PC-9 (cell line): ENCODE data around the gene ACKR2. TPM values are rescaled to one million over a fixed set of nuclear protein-coding genes. Genes with fewer than 3 reads are reported as not detected.

Source experiments
- BruUV-seq: library from RNA; stranded (reverse); fragments of 400-500 nt; replicated peaks from 2 replicates; lab custom pipeline; 2021; lab: Mats Ljungman, UMichigan
- CTCF ChIA-PET: fragments of 300-600 bp; sonication (Branson Sonifier 250); formaldehyde crosslinking; loops from one replicate; lab custom pipeline; 2022; ENCODE audit warnings: antibody characterized with exemption; lab: Charles Lee
- POLR2A ChIA-PET: fragments of 300-600 bp; sonication (Branson Sonifier 250); formaldehyde crosslinking; loops from one replicate; lab custom pipeline; 2022; ENCODE audit warnings: antibody characterized with exemption; ENCODE audit not compliant: unreplicated experiment; lab: Charles Lee
- DNase-seq, 2 experiments: peaks; one replicate each; pipeline versions ENCODE4 v3.0.0 to v3.0.0-alpha.2; 2015 to 2022; ENCODE audit warnings: mixed read lengths in 1 of 2
- H2AFZ ChIP-seq: fragments of 200-600 bp; sonication (generic); 2 replicates; pipeline ENCODE4 v1.8.1; 2017; ENCODE audit warnings: antibody characterized with exemption
- H3F3A ChIP-seq: fragments of 200-600 bp; sonication (generic); 2 replicates; pipeline ENCODE4 v1.8.1; 2017; ENCODE audit warnings: antibody characterized with exemption, mild to moderate bottlenecking, low read depth; ENCODE audit not compliant: insufficient read depth
- H3K27ac ChIP-seq: fragments of 200-600 bp; sonication (generic); 2 replicates; pipeline ENCODE4 v1.6.1; 2016; ENCODE audit warnings: mixed run types
- H3K27me3 ChIP-seq: fragments of 200-600 bp; sonication (generic); 2 replicates; pipeline ENCODE4 v1.6.1; 2016; ENCODE audit warnings: low read depth, mixed run types; ENCODE audit not compliant: insufficient read depth
- H3K36me3 ChIP-seq: fragments of 200-600 bp; sonication (generic); 2 replicates; pipeline ENCODE4 v1.6.1; 2016; ENCODE audit warnings: low read depth, mixed run types
- H3K4me1 ChIP-seq: fragments of 200-600 bp; sonication (generic); replicated peaks from 2 replicates; pipeline ENCODE4 v1.6.1; 2016; ENCODE audit warnings: mixed run types; ENCODE audit not compliant: insufficient read depth
- H3K4me2 ChIP-seq: fragments of 200-600 bp; sonication (generic); 2 replicates; pipeline ENCODE4 v1.6.1; 2017; ENCODE audit warnings: mixed run types
- H3K4me3 ChIP-seq: fragments of 200-600 bp; sonication (generic); 2 replicates; pipeline ENCODE4 v1.6.1; 2016; ENCODE audit warnings: mixed run types
- H3K79me2 ChIP-seq: fragments of 200-600 bp; sonication (generic); 2 replicates; pipeline ENCODE4 v1.6.1; 2017; ENCODE audit warnings: low read depth, mixed run types
- H3K9me2 ChIP-seq: fragments of 200-600 bp; sonication (generic); 2 replicates; pipeline ENCODE4 v1.8.1; 2017; ENCODE audit warnings: mild to moderate bottlenecking; ENCODE audit not compliant: insufficient read depth
- H3K9me3 ChIP-seq: fragments of 200-600 bp; sonication (generic); 2 replicates; pipeline ENCODE4 v1.8.1; 2016; ENCODE audit warnings: low read depth; ENCODE audit not compliant: insufficient read depth
- H4K20me1 ChIP-seq: fragments of 200-600 bp; sonication (generic); 2 replicates; pipeline ENCODE4 v1.8.1; 2017; ENCODE audit not compliant: insufficient read depth
- CTCF ChIP-seq: fragments of 200-600 bp; sonication (generic); conservative IDR thresholded peaks from 2 replicates; pipeline ENCODE4 v1.6.1; 2017; ENCODE audit warnings: mixed run types, antibody characterized with exemption, mild to moderate bottlenecking, moderate library complexity
- EZH2 ChIP-seq: fragments of 200-600 bp; sonication (generic); IDR thresholded peaks from 2 replicates; pipeline ENCODE4 v1.8.0; 2017; ENCODE audit warnings: antibody characterized with exemption, low read depth
- intact Hi-C: fragments of 100-400 bp; cut with micrococcal nuclease; formaldehyde crosslinking; loops from one replicate; pipeline ENCODE4 v1.10.0; 2022; ENCODE audit not compliant: unreplicated experiment
- total RNA-seq: library from RNA; stranded (reverse); gene quantifications from 2 replicates; pipeline ENCODE4 v1.2.3, GENCODE V29; 2021

The ACKR2 gene
- total RNA-seq, 1 experiment from 2014 or later, result 2.9 TPM

GRCh38 chr3:42846685-42847522 lies 37.7 kb downstream of the ACKR2 start:
- CTCF ChIA-PET, result no interaction called here
- Histone ChIP-seq H4K20me1 (no peaks in the 10 kb centered on the region), H3F3A (no peaks in the 10 kb centered on the region), H2AFZ (no peak overlapping the region), H3K4me1 (no peaks in the 10 kb centered on the region), H3K27ac (no peak overlapping the region), H3K27me3 (no peaks in the 10 kb centered on the region), H3K79me2 (no peaks in the 10 kb centered on the region), H3K4me2 (no peak overlapping the region), H3K9me3 (no peaks in the 10 kb centered on the region), H3K36me3 (no peaks in the 10 kb centered on the region), H3K4me3 (no peak overlapping the region), H3K9me2 (no peaks in the 10 kb centered on the region)
- intact Hi-C loops, result no loop called here
- POLR2A ChIA-PET, result no interaction called here
- no TSS peak for BruUV-seq
- DNase-seq, result no peak
- TF ChIP-seq EZH2 (no peak), CTCF (no peak)

GRCh38 chr3:42847731-42848130 lies 38.5 kb downstream of the ACKR2 start:
- Histone ChIP-seq H3K36me3 (no peaks in the 10 kb centered on the region), H3K27me3 (no peaks in the 10 kb centered on the region), H3K27ac (no peak overlapping the region), H3K79me2 (no peaks in the 10 kb centered on the region), H2AFZ (no peak overlapping the region), H3K9me3 (no peaks in the 10 kb centered on the region), H3F3A (no peaks in the 10 kb centered on the region), H3K4me1 (no peaks in the 10 kb centered on the region), H3K4me2 (no peak overlapping the region), H4K20me1 (no peaks in the 10 kb centered on the region), H3K4me3 (no peak overlapping the region), H3K9me2 (no peaks in the 10 kb centered on the region)
- no peak for DNase-seq
- intact Hi-C loops, result no loop called here
- POLR2A ChIA-PET, result no interaction called here
- no peak for TF ChIP-seq CTCF
- TF ChIP-seq EZH2, result no peak
- CTCF ChIA-PET, result no interaction called here
- BruUV-seq, result no TSS peak

GRCh38 chr3:42849017-42849416 lies 39.8 kb downstream of the ACKR2 start:
- Histone ChIP-seq H3K4me3 (no peak overlapping the region), H3K9me3 (no peaks in the 10 kb centered on the region), H3K36me3 (no peaks in the 10 kb centered on the region), H3K27me3 (no peaks in the 10 kb centered on the region), H4K20me1 (no peaks in the 10 kb centered on the region), H3K4me1 (no peaks in the 10 kb centered on the region), H3K79me2 (no peaks in the 10 kb centered on the region), H2AFZ (no peak overlapping the region), H3F3A (no peaks in the 10 kb centered on the region), H3K9me2 (no peaks in the 10 kb centered on the region), H3K27ac (no peak overlapping the region), H3K4me2 (no peak overlapping the region)
- no peak for DNase-seq
- intact Hi-C loops, result no loop called here
- no TSS peak for BruUV-seq
- TF ChIP-seq CTCF (no peak), EZH2 (no peak)
- CTCF ChIA-PET, result no interaction called here
- POLR2A ChIA-PET, result no interaction called here
